Upper lobe of left lung (tissue), 4 donors: ENCODE results near the gene HTR2C.

Experiments used
- POLR2A ChIP-seq, 4 donors: fragments of 450-650 bp; IDR thresholded peaks; one replicate each; pipeline ENCODE4 v1.5.1; 2016 to 2017; ENCODE audit warnings: antibody characterized with exemption in 4 of 4, mild to moderate bottlenecking in 2 of 4
- POLR2AphosphoS5 ChIP-seq, 2 donors: sonication (generic); formaldehyde crosslinking; IDR thresholded peaks; one replicate each; pipeline ENCODE4 v1.5.1; 2017; ENCODE audit warnings: antibody characterized with exemption in 2 of 2
- TF ChIP-seq, protein P1 (sequence below), 6 experiments: fragments of 450-650 bp in 4 of 6; fragments of 200-600 bp in 2 of 6; sonication (generic) in 2 of 6; IDR thresholded peaks; one replicate each; pipeline ENCODE4 v1.5.1; 2016 to 2019; ENCODE audit warnings: antibody characterized with exemption in 6 of 6

GRCh38 chrX:114766541-114766940 is 182.7 kb downstream of the HTR2C start:
- TF ChIP-seq POLR2AphosphoS5 (IDR thresholded peaks at IDR 0.05) (no peak), POLR2A (IDR thresholded peaks at IDR 0.05) (no peak)
- TF ChIP-seq, protein P1, sequence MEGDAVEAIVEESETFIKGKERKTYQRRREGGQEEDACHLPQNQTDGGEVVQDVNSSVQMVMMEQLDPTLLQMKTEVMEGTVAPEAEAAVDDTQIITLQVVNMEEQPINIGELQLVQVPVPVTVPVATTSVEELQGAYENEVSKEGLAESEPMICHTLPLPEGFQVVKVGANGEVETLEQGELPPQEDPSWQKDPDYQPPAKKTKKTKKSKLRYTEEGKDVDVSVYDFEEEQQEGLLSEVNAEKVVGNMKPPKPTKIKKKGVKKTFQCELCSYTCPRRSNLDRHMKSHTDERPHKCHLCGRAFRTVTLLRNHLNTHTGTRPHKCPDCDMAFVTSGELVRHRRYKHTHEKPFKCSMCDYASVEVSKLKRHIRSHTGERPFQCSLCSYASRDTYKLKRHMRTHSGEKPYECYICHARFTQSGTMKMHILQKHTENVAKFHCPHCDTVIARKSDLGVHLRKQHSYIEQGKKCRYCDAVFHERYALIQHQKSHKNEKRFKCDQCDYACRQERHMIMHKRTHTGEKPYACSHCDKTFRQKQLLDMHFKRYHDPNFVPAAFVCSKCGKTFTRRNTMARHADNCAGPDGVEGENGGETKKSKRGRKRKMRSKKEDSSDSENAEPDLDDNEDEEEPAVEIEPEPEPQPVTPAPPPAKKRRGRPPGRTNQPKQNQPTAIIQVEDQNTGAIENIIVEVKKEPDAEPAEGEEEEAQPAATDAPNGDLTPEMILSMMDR (IDR thresholded peaks at IDR 0.05) = no peak
